NCI-H446 (cell line): ENCODE results near the gene VWA3A.

Experiments
- DNase-seq, 2 experiments: peaks; one replicate each; lab custom pipeline; 2025; lab: John Stamatoyannopoulos, UW

The VWA3A gene

GRCh38 chr16:22204091-22204655, 111.8 kb downstream of the VWA3A start:
- DNase-seq: no peak

- DNase-seq: no peak
Observed at GRCh38 chr16:22205577-22206012, 113.3 kb downstream of the VWA3A start.

- DNase-seq: peak; percentile 25 to 84
Observed at GRCh38 chr16:22206013-22206841, 113.9 kb downstream of the VWA3A start, which contains the start of gene EEF2K. Gene EEF2K (plus strand): TSS chr16:22206278. CDS start chr16:22225730, 19,452 bp downstream.
